CD4-positive, alpha-beta T cell treated with Interleukin-15 for 1 hour (primary cell): Measurements from ENCODE around the gene ATP5F1D.

ENCODE experiments used
- DNase-seq: peaks from one replicate; pipeline ENCODE4 v3.0.0-alpha.2; 2020

ATP5F1D gene

GRCh38 chr19:1271528-1272422, 30.2 kb downstream of the ATP5F1D start:
- DNase-seq = no peak

- no peak for DNase-seq
Observed at GRCh38 chr19:1272423-1273262, 31.1 kb downstream of the ATP5F1D start.

GRCh38 chr19:1273263-1274041, 31.9 kb downstream of the ATP5F1D start:
- no peak for DNase-seq

- DNase-seq = no peak
Observed at GRCh38 chr19:1274081-1274851, 32.7 kb downstream of the ATP5F1D start.

GRCh38 chr19:1274852-1275259, 33.3 kb downstream of the ATP5F1D start:
- DNase-seq = no peak

DNA sequence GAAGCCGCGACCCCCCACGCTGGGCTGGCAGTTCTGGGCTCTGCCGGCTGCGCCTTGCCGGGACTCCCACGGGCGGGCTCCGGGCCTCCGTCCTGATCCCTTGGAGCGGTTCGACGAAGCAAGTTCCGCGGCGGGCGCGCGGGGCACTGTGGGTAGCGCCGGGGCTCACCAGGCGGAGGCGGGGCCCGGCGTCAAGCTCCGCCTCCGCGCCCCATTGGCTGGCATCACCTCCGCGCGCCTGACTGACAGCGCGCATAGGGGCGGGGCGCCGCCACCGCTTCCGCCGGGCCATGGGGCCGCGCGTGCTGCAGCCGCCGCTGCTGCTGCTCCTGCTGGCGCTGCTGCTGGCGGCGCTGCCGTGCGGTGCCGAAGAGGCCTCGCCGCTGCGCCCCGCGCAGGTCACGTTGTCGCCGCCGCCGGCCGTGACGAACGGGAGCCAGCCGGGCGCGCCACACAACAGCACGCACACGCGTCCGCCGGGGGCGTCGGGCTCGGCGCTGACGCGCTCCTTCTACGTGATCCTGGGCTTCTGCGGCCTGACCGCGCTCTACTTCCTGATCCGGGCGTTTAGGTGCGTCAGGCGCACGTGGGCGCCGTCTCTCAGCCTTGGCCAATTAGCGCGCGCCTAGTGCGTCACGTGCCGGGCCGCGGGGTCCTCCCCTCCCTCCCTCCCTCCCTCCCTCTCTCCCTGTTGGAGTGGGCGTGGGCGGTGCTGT, 33.9 kb downstream of the ATP5F1D start, which contains the start of gene FAM174C:
TSS of gene FAM174C (plus strand) at position 271 of the 716 bp plus-strand sequence. CDS start at position 291, 20 bp downstream.
- DNase-seq = peak; percentile 97

- no peak for DNase-seq
Observed at GRCh38 chr19:1275976-1276627, 34.6 kb downstream of the ATP5F1D start.

DNA sequence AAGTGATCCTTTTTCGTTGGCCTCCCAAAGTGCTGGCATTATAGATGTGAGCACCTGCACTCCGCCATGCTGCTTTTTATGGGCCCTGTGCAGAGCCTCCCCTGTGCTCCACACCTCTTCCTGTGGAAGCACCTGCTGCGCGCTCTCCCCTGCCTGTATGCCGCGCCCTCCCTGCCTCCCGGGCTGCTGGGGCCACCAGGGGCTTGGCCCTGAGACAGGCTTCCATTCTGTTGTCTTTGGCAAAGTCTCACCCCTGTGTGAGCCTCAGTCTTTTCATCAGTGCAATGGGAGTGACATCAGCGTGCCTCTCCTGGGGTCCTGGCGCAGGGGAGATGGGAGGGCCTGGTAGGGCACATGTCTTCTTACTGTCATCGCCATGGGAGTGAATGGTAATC, 35.1 kb downstream of the ATP5F1D start:
- no peak for DNase-seq

GRCh38 chr19:1277061-1277460, 35.5 kb downstream of the ATP5F1D start:
- no peak for DNase-seq

GRCh38 chr19:1278074-1278473, 36.5 kb downstream of the ATP5F1D start:
- no peak for DNase-seq

GRCh38 chr19:1278713-1279660, 37.4 kb downstream of the ATP5F1D start:
- DNase-seq = no peak

DNA sequence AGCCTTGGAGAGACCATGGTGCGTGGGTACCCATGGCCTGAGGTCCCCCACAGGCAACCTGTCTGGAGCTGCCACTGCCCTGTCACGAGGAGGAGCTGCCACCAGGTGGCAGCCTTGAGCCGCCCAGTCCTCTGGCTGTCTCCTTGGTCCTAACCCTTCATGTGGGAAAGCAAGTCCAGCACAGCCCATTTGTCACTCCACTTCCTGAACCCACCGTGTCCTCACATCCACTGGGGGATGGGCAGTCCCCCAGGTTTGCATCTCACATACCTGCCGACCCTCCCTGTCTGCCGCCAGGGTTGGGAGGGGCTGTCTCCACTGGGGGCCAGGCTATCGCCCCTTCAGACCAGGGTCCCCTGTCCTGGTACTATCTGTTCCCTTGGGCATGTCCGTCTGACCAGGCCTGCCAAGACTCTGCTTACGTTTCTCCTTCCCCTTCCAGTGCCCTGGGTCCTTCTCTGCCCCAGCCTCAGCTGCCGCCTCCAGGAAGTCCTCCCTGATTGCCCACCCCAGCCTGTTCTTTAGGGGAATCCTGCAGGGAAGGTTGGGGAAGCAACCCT, 38.3 kb downstream of the ATP5F1D start:
- peak; percentile 79 for DNase-seq

GRCh38 chr19:1280636-1281568, 39.4 kb downstream of the ATP5F1D start:
- no peak for DNase-seq

GRCh38 chr19:1281569-1282287, 40.2 kb downstream of the ATP5F1D start:
- no peak for DNase-seq

DNA sequence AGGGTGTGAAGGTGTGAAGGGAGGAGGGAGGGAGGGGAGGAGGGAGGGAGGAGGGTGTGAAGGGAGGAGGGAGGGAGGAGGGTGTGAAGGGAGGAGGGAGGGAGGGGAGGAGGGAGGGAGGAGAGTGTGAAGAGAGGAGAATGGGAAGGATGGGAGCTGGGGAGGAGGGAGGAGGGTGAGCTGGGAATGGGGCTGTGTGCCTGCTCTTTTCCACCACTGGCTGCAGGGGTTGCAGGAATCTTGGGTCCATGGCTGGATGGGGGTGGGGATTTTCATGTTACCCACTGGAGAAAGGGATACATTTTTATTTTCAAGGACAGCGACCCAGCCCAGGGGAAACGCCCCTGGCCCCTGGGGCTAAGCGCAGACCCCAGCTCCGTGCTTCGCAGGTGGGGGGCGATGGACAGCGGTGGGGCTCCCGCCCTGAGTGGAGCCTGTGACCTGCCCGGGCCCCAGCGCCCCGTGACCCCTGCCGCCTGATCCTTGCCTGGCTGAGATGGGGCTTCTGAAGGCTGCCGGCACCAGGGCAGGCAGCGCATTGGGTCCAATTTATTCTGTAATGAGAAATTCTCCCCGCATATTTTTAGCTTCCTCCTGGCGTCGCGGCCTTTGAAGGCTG, 41.1 kb downstream of the ATP5F1D start:
- no peak for DNase-seq

- no peak for DNase-seq
Observed at GRCh38 chr19:1283207-1283916, 41.8 kb downstream of the ATP5F1D start.
